ENCODE results near the gene OR10AD1.

DNA sequence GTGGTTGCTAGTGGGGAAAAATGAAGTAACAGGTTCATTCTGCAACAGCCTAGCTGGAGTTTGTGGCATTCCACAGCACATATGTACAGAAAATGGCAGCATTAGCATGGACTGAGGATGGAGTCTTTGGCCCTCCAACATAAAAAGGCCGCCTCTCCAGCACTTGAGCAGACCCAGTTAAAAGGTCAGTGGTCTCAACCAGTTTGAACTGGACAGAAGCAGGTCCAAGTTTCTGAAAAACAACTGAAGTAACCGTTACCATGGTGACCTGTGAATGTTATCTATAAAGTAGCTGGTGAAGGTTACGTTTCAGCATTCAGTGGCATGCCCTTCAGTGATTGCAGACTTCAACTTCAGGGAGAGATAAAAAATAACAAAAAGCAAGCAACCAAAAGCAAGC is 34.1 kb upstream of the OR10AD1 start:
- TF ChIP-seq POLR2AphosphoS5 (IDR thresholded peaks at IDR 0.05), result no peak
- TF ChIP-seq POLR2A (IDR thresholded peaks at IDR 0.05), result no peak
- TF ChIP-seq, protein P1, sequence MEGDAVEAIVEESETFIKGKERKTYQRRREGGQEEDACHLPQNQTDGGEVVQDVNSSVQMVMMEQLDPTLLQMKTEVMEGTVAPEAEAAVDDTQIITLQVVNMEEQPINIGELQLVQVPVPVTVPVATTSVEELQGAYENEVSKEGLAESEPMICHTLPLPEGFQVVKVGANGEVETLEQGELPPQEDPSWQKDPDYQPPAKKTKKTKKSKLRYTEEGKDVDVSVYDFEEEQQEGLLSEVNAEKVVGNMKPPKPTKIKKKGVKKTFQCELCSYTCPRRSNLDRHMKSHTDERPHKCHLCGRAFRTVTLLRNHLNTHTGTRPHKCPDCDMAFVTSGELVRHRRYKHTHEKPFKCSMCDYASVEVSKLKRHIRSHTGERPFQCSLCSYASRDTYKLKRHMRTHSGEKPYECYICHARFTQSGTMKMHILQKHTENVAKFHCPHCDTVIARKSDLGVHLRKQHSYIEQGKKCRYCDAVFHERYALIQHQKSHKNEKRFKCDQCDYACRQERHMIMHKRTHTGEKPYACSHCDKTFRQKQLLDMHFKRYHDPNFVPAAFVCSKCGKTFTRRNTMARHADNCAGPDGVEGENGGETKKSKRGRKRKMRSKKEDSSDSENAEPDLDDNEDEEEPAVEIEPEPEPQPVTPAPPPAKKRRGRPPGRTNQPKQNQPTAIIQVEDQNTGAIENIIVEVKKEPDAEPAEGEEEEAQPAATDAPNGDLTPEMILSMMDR (IDR thresholded peaks at IDR 0.05), result no peak
